D721Med (cell line): ENCODE measurements around the gene GAMT.

Experiments
- DNase-seq: peaks from one replicate; pipeline ENCODE4 v3.0.0; 2011; ENCODE audit warnings: low spot score; ENCODE audit not compliant: insufficient read length
- FAIRE-seq: peaks from 2 replicates; lab custom pipeline; 2011; peaks lifted over from hg19 to GRCh38; lab: Jason Lieb, UNC
- CTCF ChIP-seq: IDR thresholded peaks from 2 replicates; pipeline ENCODE4 v1.5.1; 2012; ENCODE audit warnings: mild to moderate bottlenecking, control low read depth; ENCODE audit not compliant: insufficient read depth; ENCODE audit errors: missing control alignments

GAMT gene

GRCh38 chr19:1360818-1361461 is 40.4 kb downstream of the GAMT start:
- TF ChIP-seq CTCF = no peak
- no peak for DNase-seq
- FAIRE-seq = no peak

GRCh38 chr19:1360126-1360817 is 41.1 kb downstream of the GAMT start:
- TF ChIP-seq CTCF = no peak
- FAIRE-seq (no peak), DNase-seq (no peak)

- FAIRE-seq (no peak), DNase-seq (no peak)
- TF ChIP-seq CTCF = no peak
Observed at GRCh38 chr19:1357531-1358109, 43.7 kb downstream of the GAMT start.

GRCh38 chr19:1356508-1356865 is 44.9 kb downstream of the GAMT start:
- no peak for FAIRE-seq
- TF ChIP-seq CTCF = no peak
- no peak for DNase-seq

- DNase-seq = no peak
- FAIRE-seq = no peak
- no peak for TF ChIP-seq CTCF
Observed at GRCh38 chr19:1355568-1356507, 45.5 kb downstream of the GAMT start.

- no peak for TF ChIP-seq CTCF
- FAIRE-seq = no peak
- DNase-seq = no peak
Observed at GRCh38 chr19:1354970-1355567, 46.3 kb downstream of the GAMT start.
